K562 (cell line): Measurements from ENCODE around the gene MGST3.

Experiments used
- FOXA1 ChIP-seq: fragments of 450-650 bp; IDR thresholded peaks from 2 replicates; pipeline ENCODE4 v1.6.1; 2016; ENCODE audit warnings: mild to moderate bottlenecking, borderline replicate concordance
- GTF2E2 ChIP-seq: fragments of 200-800 bp; sonication (Bioruptor generic); IDR thresholded peaks from 2 replicates; pipeline ENCODE4 v1.6.1; 2016; ENCODE audit warnings: missing genetic modification characterization, missing compliant biosample characterization
- MAFK ChIP-seq: IDR thresholded peaks from 2 replicates; pipeline ENCODE4 v1.6.1; 2011; ENCODE audit warnings: low read length, improper control_type of control experiment
- RUNX1 ChIP-seq: sonication (generic); IDR thresholded peaks from 2 replicates; pipeline ENCODE4 v1.6.1; 2016; ENCODE audit warnings: antibody characterized with exemption, low read depth
- SIN3A ChIP-seq, 2 experiments: fragments of 150-350 bp in 1 of 2; IDR thresholded peaks; 2 replicates each; pipeline ENCODE4 v1.6.1; 2011 to 2016; ENCODE audit warnings: borderline replicate concordance in 2 of 2, low read depth in 2 of 2, low read length in 2 of 2, mild to moderate bottlenecking in 2 of 2, moderate library complexity in 2 of 2; ENCODE audit not compliant: control insufficient read depth in 1 of 2
- SPI1 ChIP-seq: IDR thresholded peaks from 2 replicates; pipeline ENCODE4 v1.6.1; 2011; ENCODE audit warnings: low read depth, low read length, control low read depth, borderline replicate concordance
- YY1 ChIP-seq, 3 experiments: IDR thresholded peaks; 2 replicates each; pipeline ENCODE4 v1.6.1; 2011; ENCODE audit warnings: low read length in 2 of 3, mild to moderate bottlenecking in 2 of 3, moderate library complexity in 2 of 3, borderline replicate concordance in 1 of 3, control low read depth in 1 of 3, low read depth in 1 of 3; ENCODE audit not compliant: insufficient read depth in 3 of 3, insufficient replicate concordance in 2 of 3, control insufficient read depth in 1 of 3, insufficient read length in 1 of 3; ENCODE audit errors: extremely low read depth in 1 of 3
- TF ChIP-seq, protein P1 (sequence below), 2 experiments: fragments of 450-650 bp; IDR thresholded peaks; 2 replicates each; pipeline ENCODE4 v1.6.1; 2018; ENCODE audit warnings: mild to moderate bottlenecking in 2 of 2, low read depth in 1 of 2; ENCODE audit not compliant: partially characterized antibody in 2 of 2
- TF ChIP-seq, protein P2 (sequence below): fragments of 250-450 bp; sonication (Bioruptor Pico); IDR thresholded peaks from 2 replicates; pipeline ENCODE4 v1.4.0; 2020
- TF ChIP-seq, protein P3 (sequence below), 3 experiments: IDR thresholded peaks in 2 of 3; conservative IDR thresholded peaks in 1 of 3; 2 replicates each; pipeline ENCODE4 v1.5.1; 2011 to 2012; ENCODE audit warnings: low read length in 3 of 3, mild to moderate bottlenecking in 3 of 3, control low read depth in 2 of 3, improper control_type of control experiment in 1 of 3, inconsistent platforms in 1 of 3, low read depth in 1 of 3, mixed read lengths in 1 of 3, moderate library complexity in 1 of 3; ENCODE audit not compliant: insufficient read depth in 2 of 3
- TF ChIP-seq, protein P4 (sequence below), 3 experiments: fragments of 200-800 bp in 1 of 3; sonication (Bioruptor generic) in 1 of 3; sonication (generic) in 1 of 3; formaldehyde crosslinking in 1 of 3; IDR thresholded peaks; 2 replicates each; pipeline versions ENCODE4 v1.6.1 to v1.8.0; 2016 to 2022; ENCODE audit warnings: mild to moderate bottlenecking in 2 of 3, missing compliant biosample characterization in 2 of 3, missing genetic modification characterization in 2 of 3, missing genetic modification reagents in 1 of 3
- TF ChIP-seq, protein P5 (sequence below), 2 experiments: fragments of 450-650 bp; IDR thresholded peaks; 2 replicates each; pipeline ENCODE4 v1.6.1; 2016

DNA sequence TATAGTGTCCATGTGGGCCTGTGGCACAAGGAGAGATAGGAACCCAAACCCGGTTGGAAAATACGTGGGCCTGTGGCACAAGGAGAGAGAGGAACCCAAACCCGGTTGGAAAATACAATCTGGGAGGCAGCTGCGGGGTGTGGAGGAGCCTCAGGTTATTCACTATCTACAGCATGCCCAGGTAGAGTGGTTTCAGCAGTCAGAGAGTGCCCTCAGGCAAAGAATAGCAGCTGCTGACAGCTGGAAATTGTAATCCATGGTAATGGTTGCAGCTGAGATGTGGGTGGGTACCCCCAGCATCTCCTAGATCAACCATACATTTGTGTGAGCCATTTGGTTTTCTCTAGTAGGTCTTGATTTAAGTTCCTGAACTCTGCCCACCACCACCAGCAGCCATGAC, 25.8 kb upstream of the MGST3 start:
- TF ChIP-seq, protein P1, sequence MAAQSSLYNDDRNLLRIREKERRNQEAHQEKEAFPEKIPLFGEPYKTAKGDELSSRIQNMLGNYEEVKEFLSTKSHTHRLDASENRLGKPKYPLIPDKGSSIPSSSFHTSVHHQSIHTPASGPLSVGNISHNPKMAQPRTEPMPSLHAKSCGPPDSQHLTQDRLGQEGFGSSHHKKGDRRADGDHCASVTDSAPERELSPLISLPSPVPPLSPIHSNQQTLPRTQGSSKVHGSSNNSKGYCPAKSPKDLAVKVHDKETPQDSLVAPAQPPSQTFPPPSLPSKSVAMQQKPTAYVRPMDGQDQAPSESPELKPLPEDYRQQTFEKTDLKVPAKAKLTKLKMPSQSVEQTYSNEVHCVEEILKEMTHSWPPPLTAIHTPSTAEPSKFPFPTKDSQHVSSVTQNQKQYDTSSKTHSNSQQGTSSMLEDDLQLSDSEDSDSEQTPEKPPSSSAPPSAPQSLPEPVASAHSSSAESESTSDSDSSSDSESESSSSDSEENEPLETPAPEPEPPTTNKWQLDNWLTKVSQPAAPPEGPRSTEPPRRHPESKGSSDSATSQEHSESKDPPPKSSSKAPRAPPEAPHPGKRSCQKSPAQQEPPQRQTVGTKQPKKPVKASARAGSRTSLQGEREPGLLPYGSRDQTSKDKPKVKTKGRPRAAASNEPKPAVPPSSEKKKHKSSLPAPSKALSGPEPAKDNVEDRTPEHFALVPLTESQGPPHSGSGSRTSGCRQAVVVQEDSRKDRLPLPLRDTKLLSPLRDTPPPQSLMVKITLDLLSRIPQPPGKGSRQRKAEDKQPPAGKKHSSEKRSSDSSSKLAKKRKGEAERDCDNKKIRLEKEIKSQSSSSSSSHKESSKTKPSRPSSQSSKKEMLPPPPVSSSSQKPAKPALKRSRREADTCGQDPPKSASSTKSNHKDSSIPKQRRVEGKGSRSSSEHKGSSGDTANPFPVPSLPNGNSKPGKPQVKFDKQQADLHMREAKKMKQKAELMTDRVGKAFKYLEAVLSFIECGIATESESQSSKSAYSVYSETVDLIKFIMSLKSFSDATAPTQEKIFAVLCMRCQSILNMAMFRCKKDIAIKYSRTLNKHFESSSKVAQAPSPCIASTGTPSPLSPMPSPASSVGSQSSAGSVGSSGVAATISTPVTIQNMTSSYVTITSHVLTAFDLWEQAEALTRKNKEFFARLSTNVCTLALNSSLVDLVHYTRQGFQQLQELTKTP (IDR thresholded peaks at IDR 0.05; ENCODE audit: low read depth in 1 of 2, partially characterized antibody in 2 of 2): no peak
- TF ChIP-seq FOXA1: no peak
- no peak for TF ChIP-seq YY1 (IDR thresholded peaks at IDR 0.05; ENCODE audit: borderline replicate concordance in 1 of 3, control insufficient read depth in 1 of 3, extremely low read depth in 1 of 3, insufficient read depth in 3 of 3, insufficient read length in 1 of 3, insufficient replicate concordance in 2 of 3, low read depth in 1 of 3, low read length in 2 of 3)
- TF ChIP-seq, protein P2, sequence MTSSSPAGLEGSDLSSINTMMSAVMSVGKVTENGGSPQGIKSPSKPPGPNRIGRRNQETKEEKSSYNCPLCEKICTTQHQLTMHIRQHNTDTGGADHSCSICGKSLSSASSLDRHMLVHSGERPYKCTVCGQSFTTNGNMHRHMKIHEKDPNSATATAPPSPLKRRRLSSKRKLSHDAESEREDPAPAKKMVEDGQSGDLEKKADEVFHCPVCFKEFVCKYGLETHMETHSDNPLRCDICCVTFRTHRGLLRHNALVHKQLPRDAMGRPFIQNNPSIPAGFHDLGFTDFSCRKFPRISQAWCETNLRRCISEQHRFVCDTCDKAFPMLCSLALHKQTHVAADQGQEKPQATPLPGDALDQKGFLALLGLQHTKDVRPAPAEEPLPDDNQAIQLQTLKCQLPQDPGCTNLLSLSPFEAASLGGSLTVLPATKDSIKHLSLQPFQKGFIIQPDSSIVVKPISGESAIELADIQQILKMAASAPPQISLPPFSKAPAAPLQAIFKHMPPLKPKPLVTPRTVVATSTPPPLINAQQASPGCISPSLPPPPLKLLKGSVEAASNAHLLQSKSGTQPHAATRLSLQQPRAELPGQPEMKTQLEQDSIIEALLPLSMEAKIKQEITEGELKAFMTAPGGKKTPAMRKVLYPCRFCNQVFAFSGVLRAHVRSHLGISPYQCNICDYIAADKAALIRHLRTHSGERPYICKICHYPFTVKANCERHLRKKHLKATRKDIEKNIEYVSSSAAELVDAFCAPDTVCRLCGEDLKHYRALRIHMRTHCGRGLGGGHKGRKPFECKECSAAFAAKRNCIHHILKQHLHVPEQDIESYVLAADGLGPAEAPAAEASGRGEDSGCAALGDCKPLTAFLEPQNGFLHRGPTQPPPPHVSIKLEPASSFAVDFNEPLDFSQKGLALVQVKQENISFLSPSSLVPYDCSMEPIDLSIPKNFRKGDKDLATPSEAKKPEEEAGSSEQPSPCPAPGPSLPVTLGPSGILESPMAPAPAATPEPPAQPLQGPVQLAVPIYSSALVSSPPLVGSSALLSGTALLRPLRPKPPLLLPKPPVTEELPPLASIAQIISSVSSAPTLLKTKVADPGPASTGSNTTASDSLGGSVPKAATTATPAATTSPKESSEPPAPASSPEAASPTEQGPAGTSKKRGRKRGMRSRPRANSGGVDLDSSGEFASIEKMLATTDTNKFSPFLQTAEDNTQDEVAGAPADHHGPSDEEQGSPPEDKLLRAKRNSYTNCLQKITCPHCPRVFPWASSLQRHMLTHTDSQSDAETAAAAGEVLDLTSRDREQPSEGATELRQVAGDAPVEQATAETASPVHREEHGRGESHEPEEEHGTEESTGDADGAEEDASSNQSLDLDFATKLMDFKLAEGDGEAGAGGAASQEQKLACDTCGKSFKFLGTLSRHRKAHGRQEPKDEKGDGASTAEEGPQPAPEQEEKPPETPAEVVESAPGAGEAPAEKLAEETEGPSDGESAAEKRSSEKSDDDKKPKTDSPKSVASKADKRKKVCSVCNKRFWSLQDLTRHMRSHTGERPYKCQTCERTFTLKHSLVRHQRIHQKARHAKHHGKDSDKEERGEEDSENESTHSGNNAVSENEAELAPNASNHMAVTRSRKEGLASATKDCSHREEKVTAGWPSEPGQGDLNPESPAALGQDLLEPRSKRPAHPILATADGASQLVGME (CRISPR knock-in tag): no peak
- TF ChIP-seq SIN3A (IDR thresholded peaks at IDR 0.05; ENCODE audit: borderline replicate concordance in 2 of 2, control insufficient read depth in 1 of 2, low read depth in 2 of 2, low read length in 2 of 2): no peak
- TF ChIP-seq GTF2E2 (tag): no peak
- TF ChIP-seq, protein P3, sequence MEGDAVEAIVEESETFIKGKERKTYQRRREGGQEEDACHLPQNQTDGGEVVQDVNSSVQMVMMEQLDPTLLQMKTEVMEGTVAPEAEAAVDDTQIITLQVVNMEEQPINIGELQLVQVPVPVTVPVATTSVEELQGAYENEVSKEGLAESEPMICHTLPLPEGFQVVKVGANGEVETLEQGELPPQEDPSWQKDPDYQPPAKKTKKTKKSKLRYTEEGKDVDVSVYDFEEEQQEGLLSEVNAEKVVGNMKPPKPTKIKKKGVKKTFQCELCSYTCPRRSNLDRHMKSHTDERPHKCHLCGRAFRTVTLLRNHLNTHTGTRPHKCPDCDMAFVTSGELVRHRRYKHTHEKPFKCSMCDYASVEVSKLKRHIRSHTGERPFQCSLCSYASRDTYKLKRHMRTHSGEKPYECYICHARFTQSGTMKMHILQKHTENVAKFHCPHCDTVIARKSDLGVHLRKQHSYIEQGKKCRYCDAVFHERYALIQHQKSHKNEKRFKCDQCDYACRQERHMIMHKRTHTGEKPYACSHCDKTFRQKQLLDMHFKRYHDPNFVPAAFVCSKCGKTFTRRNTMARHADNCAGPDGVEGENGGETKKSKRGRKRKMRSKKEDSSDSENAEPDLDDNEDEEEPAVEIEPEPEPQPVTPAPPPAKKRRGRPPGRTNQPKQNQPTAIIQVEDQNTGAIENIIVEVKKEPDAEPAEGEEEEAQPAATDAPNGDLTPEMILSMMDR (IDR thresholded peaks at IDR 0.05 in 2 of 3, conservative IDR thresholded peaks at IDR 0.05 in 1 of 3; ENCODE audit: insufficient read depth in 2 of 3, low read depth in 1 of 3, low read length in 3 of 3): no peak
- TF ChIP-seq, protein P4, sequence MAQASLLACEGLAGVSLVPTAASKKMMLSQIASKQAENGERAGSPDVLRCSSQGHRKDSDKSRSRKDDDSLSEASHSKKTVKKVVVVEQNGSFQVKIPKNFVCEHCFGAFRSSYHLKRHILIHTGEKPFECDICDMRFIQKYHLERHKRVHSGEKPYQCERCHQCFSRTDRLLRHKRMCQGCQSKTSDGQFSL (CRISPR knock-in tag; IDR thresholded peaks at IDR 0.05): no peak
- TF ChIP-seq, protein P4 (tag; IDR thresholded peaks at IDR 0.05): no peak
- no peak for TF ChIP-seq MAFK
- no peak for TF ChIP-seq RUNX1
- no peak for TF ChIP-seq SPI1
- TF ChIP-seq, protein P5, sequence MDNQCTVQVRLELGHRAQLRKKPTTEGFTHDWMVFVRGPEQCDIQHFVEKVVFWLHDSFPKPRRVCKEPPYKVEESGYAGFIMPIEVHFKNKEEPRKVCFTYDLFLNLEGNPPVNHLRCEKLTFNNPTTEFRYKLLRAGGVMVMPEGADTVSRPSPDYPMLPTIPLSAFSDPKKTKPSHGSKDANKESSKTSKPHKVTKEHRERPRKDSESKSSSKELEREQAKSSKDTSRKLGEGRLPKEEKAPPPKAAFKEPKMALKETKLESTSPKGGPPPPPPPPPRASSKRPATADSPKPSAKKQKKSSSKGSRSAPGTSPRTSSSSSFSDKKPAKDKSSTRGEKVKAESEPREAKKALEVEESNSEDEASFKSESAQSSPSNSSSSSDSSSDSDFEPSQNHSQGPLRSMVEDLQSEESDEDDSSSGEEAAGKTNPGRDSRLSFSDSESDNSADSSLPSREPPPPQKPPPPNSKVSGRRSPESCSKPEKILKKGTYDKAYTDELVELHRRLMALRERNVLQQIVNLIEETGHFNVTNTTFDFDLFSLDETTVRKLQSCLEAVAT (IDR thresholded peaks at IDR 0.05): no peak
